Choroid plexus epithelial cell (primary cell): ENCODE data around the gene ERI3.

ENCODE experiments used
- DNase-seq: peaks from one replicate; pipeline ENCODE4 v3.0.0-alpha.2; 2010; ENCODE audit warnings: low read depth
- H3K4me3 ChIP-seq: 2 replicates; pipeline ENCODE4 v1.5.1; 2011; ENCODE audit warnings: low read depth, mild to moderate bottlenecking, control low read depth, low read length, moderate library complexity
- TF ChIP-seq, protein P1 (sequence below): conservative IDR thresholded peaks from 2 replicates; pipeline ENCODE4 v1.5.1; 2011; ENCODE audit warnings: low read depth, mild to moderate bottlenecking, control low read depth, inconsistent platforms, low read length, moderate library complexity

Gene ERI3, protein sequence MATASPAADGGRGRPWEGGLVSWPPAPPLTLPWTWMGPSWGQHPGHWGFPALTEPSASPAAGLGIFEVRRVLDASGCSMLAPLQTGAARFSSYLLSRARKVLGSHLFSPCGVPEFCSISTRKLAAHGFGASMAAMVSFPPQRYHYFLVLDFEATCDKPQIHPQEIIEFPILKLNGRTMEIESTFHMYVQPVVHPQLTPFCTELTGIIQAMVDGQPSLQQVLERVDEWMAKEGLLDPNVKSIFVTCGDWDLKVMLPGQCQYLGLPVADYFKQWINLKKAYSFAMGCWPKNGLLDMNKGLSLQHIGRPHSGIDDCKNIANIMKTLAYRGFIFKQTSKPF

DNA sequence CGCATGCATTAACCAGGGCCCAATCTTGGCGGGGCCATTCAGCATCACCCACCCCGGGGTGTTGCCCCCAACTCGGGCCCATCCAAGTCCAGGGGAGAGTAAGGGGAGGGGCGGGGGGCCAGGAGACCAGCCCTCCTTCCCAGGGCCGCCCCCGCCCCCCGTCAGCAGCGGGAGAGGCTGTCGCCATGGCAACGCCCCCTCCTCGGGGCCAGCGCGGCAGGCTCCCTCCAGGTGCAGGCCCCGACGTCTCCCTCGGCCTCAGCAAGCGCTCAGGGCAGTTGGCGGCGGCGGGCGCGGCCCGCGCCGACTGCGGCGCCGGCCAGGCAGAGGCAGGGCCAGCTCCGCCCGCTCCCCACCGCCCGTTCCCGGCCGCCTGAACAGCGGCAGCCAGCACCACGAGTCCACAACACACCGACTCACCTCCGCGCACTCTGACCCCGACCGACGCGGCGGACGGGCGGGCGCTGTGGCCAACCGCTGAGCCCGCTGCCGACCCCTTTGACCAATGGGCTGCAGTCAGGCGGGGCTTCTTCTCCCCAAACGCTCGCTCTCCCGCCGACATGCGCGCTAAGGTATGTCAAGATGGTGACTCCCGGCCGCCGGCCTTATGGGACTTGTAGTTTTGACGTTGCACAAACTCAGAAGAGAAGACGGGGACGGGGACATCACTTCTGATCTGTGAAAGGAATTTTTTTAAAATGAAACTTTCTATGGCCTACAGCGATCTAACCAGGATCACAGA lies at the start of gene ERI3:
TSS of gene ERI3 (minus strand) at position 418 of the 742 bp plus-strand sequence. CDS start at position 187, 231 bp downstream.
- peak within 1 kb of the TSS; percentile 84 for H3K4me3 ChIP-seq
- TF ChIP-seq, protein P1, sequence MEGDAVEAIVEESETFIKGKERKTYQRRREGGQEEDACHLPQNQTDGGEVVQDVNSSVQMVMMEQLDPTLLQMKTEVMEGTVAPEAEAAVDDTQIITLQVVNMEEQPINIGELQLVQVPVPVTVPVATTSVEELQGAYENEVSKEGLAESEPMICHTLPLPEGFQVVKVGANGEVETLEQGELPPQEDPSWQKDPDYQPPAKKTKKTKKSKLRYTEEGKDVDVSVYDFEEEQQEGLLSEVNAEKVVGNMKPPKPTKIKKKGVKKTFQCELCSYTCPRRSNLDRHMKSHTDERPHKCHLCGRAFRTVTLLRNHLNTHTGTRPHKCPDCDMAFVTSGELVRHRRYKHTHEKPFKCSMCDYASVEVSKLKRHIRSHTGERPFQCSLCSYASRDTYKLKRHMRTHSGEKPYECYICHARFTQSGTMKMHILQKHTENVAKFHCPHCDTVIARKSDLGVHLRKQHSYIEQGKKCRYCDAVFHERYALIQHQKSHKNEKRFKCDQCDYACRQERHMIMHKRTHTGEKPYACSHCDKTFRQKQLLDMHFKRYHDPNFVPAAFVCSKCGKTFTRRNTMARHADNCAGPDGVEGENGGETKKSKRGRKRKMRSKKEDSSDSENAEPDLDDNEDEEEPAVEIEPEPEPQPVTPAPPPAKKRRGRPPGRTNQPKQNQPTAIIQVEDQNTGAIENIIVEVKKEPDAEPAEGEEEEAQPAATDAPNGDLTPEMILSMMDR, result no peak
- peak; percentile 98 for DNase-seq

DNA sequence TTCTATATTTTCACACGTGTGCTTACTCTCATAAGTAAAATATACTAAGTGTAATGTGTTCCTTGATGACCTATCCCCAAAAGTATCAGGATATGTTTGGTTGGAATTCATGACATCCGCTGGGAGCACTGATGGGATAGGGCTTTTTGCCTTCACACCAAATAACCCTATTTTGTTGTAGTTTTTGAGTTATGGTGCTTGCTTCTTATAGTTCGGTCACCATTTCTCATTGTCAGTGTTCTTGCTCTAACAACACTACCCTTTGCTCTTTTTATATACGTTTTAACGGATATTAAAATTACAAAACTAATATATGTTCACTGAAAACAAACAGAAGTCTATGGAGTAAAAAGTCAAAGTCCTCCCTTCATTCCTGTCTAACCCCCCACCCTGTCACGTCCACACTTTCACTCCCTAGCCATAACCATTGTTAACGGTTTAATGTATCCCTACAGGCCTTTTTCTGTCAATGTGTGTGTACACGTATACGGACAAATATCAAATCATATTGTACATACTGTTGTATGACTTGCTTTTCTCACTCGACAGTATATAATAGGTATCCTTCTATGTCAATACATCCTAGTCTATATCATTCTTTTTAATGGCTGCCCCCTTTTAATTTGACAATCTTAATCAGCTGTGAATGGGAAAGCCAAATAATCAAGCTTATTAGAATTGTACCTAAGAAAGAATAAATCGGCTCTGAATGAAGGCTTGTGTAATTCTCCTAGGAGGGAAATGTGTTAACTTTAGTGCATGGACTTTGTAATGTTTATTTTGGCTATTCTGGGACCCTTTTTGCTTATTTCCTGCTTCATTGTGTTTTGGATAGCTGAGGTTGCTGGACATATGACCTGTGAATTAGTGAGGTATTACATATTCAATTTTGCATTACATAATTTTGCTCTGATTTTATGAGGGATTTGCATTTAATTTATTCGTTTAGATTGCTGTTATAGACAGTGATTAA lies 46.5 kb upstream of the ERI3 start:
- DNase-seq, result no peak
- TF ChIP-seq, protein P1, result no peak
- H3K4me3 ChIP-seq, result no peak overlapping the region

DNA sequence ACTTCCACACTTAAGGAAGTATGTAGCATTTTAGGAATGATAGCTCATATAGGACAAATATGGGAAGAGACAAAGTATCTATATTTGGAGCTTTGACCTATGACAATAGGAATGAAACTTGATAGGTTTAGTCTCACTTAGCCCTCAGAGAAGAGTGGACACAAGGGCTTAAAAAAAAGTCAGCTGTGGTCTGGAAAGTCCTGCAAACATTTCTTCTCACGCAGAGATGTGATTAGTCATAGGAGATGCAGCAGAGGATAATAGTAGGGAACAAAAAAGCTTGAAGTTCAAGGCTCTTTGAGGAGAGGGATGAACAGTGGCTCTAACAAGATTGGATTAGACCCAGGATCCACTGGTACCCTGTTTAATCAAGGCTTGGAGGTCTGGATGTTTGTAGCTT lies 35.2 kb upstream of the ERI3 start:
- DNase-seq, result peak; percentile 92
- no peak overlapping the region for H3K4me3 ChIP-seq

DNA sequence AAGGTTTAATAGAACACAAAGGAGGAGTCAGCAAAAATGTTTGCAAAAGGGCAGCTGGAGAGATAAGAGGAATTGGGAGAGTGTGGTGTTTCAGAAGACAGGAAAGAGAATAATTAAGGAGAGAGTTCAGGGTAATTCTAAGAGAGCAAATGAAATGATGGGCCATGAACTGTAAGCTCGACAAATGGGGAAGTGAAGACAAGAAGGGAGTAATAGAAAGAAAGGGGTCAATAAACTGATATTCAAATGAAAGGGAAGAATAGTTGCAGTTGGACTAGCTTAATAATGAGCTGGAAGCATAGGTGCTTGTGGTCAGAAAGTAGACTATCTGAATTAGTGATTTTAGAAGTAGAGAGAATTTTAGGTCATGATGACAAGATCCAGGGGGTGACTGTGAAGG lies 34.4 kb upstream of the ERI3 start:
- DNase-seq, result no peak
- TF ChIP-seq, protein P1, result no peak
- H3K4me3 ChIP-seq, result no peak overlapping the region

More for the DNA sequence above, 35.2 kb upstream of the ERI3 start:
- TF ChIP-seq, protein P1, result no peak

DNA sequence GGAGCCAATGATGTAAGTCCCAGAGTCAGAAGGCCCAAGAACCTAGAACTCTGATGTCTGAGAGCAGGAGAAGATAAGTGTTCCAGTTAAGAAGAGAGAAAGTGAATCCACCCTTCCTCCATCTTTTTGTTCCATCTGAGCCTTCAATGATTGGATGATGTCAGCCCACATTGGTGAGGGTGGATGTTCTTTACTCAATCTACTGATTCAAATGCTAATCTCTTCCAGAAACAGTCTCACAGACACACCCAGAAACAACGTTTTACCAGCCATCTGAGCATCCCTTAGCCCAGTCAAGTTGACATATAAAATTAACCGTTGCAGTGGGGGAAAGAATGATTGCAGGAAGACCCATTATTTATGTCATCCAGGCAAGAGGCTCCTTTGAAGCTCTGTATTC lies 33.5 kb upstream of the ERI3 start:
- no peak overlapping the region for H3K4me3 ChIP-seq
- TF ChIP-seq, protein P1, result no peak
- no peak for DNase-seq

DNA sequence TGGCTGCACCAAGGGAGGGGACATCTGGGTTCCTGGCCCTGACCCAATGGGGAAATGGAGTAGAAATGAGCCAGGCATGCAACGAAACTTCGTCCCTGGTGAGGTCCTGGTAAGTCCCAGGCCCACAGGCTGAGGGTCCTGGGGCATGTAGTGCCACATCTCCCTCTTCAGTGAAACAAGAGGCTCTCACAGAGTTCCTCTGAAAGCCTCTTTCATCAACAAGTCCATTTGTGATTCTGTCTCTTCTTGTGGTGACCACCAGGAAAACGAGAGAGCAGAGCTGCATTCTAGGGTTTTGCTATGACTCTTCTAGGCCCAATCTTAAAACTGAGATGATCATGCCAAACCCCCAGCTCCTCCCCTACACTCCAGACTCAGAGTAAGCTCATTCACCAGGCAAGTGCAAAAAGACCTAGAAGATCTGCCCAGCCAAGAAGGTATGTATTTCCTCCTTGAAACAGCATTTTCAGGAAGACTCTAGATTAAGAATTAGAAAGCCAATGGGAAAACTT lies 25.7 kb upstream of the ERI3 start:
- TF ChIP-seq, protein P1, result no peak
- no peak overlapping the region for H3K4me3 ChIP-seq
- no peak for DNase-seq
